Epithelial cell of esophagus (primary cell): ENCODE results near the gene EXOC6.

Experiments
- DNase-seq: peaks from one replicate; pipeline ENCODE4 v3.0.0; 2010; ENCODE audit warnings: low read depth
- H3K4me3 ChIP-seq: 2 replicates; pipeline ENCODE4 v1.5.1; 2011; ENCODE audit warnings: mild to moderate bottlenecking, low read length, control low read depth
- TF ChIP-seq, protein P1 (sequence below): IDR thresholded peaks from 2 replicates; pipeline ENCODE4 v1.5.1; 2011; ENCODE audit warnings: low read depth, mild to moderate bottlenecking, low read length, control low read depth, inconsistent platforms; ENCODE audit not compliant: insufficient read depth; ENCODE audit errors: missing control alignments

Gene EXOC6

GRCh38 chr10:92834331-92834730 lies 14.0 kb upstream of the EXOC6 start:
- DNase-seq: no peak

DNA sequence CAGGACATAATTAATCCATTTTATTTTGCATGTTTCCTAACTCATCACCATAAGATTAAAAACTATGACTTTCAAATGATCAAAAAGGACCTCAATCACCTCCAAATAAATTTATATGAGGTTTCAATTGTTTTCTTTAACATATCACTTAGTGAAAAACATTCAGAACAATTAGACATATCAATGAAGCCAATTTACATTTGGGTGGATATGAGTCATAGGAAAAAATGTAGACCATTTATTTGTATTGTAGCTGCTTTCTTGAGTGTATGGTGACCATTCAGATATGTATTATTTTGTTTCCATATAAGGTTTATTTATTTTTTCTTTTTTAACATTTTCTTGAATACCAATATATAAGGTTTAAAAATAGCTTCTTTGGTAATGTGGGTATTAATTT lies 13.3 kb upstream of the EXOC6 start:
- DNase-seq: peak; percentile 16
- TF ChIP-seq, protein P1, sequence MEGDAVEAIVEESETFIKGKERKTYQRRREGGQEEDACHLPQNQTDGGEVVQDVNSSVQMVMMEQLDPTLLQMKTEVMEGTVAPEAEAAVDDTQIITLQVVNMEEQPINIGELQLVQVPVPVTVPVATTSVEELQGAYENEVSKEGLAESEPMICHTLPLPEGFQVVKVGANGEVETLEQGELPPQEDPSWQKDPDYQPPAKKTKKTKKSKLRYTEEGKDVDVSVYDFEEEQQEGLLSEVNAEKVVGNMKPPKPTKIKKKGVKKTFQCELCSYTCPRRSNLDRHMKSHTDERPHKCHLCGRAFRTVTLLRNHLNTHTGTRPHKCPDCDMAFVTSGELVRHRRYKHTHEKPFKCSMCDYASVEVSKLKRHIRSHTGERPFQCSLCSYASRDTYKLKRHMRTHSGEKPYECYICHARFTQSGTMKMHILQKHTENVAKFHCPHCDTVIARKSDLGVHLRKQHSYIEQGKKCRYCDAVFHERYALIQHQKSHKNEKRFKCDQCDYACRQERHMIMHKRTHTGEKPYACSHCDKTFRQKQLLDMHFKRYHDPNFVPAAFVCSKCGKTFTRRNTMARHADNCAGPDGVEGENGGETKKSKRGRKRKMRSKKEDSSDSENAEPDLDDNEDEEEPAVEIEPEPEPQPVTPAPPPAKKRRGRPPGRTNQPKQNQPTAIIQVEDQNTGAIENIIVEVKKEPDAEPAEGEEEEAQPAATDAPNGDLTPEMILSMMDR: no peak
- H3K4me3 ChIP-seq: no peak overlapping the region

More at GRCh38 chr10:92834331-92834730, 14.0 kb upstream of the EXOC6 start:
- TF ChIP-seq, protein P1: no peak
- H3K4me3 ChIP-seq: no peak overlapping the region

DNA sequence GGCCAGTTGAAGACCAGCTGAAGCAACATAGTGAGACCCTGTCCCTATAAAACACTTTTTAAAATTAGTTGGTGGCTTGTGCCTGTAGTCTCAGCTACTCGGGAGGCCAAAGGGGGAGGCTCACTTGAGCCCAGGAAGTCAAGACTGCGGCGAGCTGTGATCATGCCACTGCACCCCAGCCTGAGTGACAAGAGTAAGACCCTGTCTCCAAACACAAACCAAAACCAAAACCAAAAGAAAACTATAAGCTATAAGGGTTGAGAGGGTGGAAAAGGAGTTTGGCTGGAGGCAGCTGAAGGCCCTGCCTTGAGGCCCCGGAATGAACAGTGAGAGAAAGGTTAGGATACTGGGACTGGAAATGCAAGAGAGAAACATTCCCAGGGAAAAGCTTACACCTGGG lies 10.9 kb upstream of the EXOC6 start:
- H3K4me3 ChIP-seq: no peak overlapping the region
- no peak for DNase-seq
- TF ChIP-seq, protein P1: no peak

- TF ChIP-seq, protein P1: peak; percentile 8
- H3K4me3 ChIP-seq: no peak overlapping the region
- peak; percentile 17 for DNase-seq
These were observed 8.9 kb upstream of the EXOC6 start for GRCh38 chr10:92839191-92840085.

- H3K4me3 ChIP-seq: no peak overlapping the region
- DNase-seq: no peak
- TF ChIP-seq, protein P1: no peak
These were observed 3.6 kb upstream of the EXOC6 start for GRCh38 chr10:92844746-92845145.

- no peak overlapping the region for H3K4me3 ChIP-seq
These were observed 2.4 kb upstream of the EXOC6 start for GRCh38 chr10:92845921-92846320.

GRCh38 chr10:92846344-92846743 lies 2.0 kb upstream of the EXOC6 start:
- DNase-seq: no peak
- no peak overlapping the region for H3K4me3 ChIP-seq

More at GRCh38 chr10:92845921-92846320, 2.4 kb upstream of the EXOC6 start:
- DNase-seq: no peak
- TF ChIP-seq, protein P1: no peak

More at GRCh38 chr10:92846344-92846743, 2.0 kb upstream of the EXOC6 start:
- TF ChIP-seq, protein P1: no peak
